Peyer's patch (tissue), 4 donors: ENCODE results near the gene SHB. TPM values are rescaled to one million over a fixed set of nuclear protein-coding genes. Genes with fewer than 3 reads are reported as not detected.

ENCODE experiments used
- DNase-seq, 3 donors: peaks; one replicate each; pipeline ENCODE4 v3.0.0-alpha.2; 2017 to 2019
- H3K27ac ChIP-seq, 4 donors: fragments of 200-600 bp; sonication (generic); one replicate each; pipeline ENCODE4 v1.5.1; 2016 to 2019
- H3K27me3 ChIP-seq, 2 donors: fragments of 200-600 bp; sonication (generic); one replicate each; pipeline ENCODE4 v1.5.1; 2019
- H3K36me3 ChIP-seq, 3 donors: fragments of 200-600 bp; sonication (generic); one replicate each; pipeline ENCODE4 v1.5.1; 2016 to 2019
- H3K4me1 ChIP-seq, 4 donors: fragments of 200-600 bp; sonication (generic); one replicate each; pipeline ENCODE4 v1.5.1; 2016 to 2019
- H3K4me3 ChIP-seq, 4 donors: fragments of 200-600 bp; sonication (generic); 1 replicate in 3 of 4; 2 replicates in 1 of 4; pipeline ENCODE4 v1.5.1; 2016 to 2019; ENCODE audit warnings: mild to moderate bottlenecking in 1 of 4
- H3K9me3 ChIP-seq, 4 donors: fragments of 200-600 bp; sonication (generic); one replicate each; pipeline ENCODE4 v1.5.1; 2016 to 2019; ENCODE audit warnings: mild to moderate bottlenecking in 1 of 4
- CTCF ChIP-seq, 6 experiments: fragments of 450-650 bp in 4 of 6; fragments of 200-600 bp in 2 of 6; sonication (generic) in 1 of 6; IDR thresholded peaks; one replicate each; pipeline ENCODE4 v1.5.1; 2017 to 2019; ENCODE audit warnings: antibody characterized with exemption in 6 of 6, mild to moderate bottlenecking in 3 of 6, moderate library complexity in 1 of 6
- POLR2A ChIP-seq, 2 donors: fragments of 450-650 bp; IDR thresholded peaks; one replicate each; pipeline ENCODE4 v1.5.1; 2017; ENCODE audit warnings: antibody characterized with exemption in 2 of 2, mild to moderate bottlenecking in 2 of 2, moderate library complexity in 2 of 2
- total RNA-seq, 4 donors: library from RNA; depleted of rRNA; stranded (reverse); fragments of >200 nt; gene quantifications; one replicate each; pipeline ENCODE4 v1.1.0, GENCODE V29; 2016

Gene SHB
- total RNA-seq, 4 donors from 2014 or later: 14.5 to 31.1 (median 25.6) TPM

DNA sequence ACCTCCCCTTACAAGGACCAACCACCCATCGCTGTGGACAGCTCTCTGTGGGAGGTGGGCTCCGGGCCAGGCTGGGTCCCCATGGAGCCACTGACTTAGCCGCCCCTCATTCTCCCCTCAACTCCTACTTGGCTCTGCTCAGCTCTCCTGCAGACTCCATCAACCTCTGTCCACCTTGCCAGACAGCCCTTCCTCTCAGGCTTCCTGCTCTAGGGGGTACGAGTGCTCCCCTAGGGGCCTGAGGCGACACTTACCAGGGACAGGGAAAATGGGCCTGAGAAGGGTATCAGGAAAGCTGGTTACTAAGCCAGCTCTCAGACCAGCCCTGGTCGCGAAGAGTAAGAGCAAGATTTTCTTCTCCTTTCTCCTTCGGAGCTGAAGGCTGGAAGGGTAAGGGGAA, 43.9 kb downstream of the SHB start:
- no peaks in the 10 kb centered on the region for H3K27me3 ChIP-seq
- DNase-seq: no peak
- peak overlapping the region in 3 of 4 donors; percentile 38 to 65 (median 42) for H3K27ac ChIP-seq
- H3K9me3 ChIP-seq: no peaks in the 10 kb centered on the region
- H3K36me3 ChIP-seq: no peaks in the 10 kb centered on the region
- no peak overlapping the region for H3K4me3 ChIP-seq
- H3K4me1 ChIP-seq: peaks cover 0 to 51% (median 1%) of the 10 kb centered on the region in 4 donors
- TF ChIP-seq CTCF (IDR thresholded peaks at IDR 0.05) (no peak), POLR2A (IDR thresholded peaks at IDR 0.05) (no peak)

- no peak for DNase-seq
Measured at GRCh38 chr9:38024036-38024681, 44.9 kb downstream of the SHB start.

DNA sequence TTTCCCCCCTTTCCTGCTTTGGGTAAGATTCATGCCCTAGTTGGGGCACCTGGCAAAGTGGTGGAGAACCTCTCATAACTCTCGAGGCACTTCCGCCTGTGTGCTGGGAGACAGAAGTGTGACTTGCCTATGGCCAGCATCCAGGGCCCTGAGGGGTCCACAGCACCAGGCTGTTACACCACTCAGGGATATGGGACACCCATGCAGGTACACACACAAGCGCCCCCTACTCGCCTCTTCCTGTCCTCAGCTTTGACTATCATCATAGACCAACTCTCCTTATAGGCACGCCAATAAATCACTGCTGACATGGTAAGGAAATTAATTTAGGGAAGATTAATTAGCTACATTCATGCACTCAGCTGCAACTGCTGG, 45.4 kb downstream of the SHB start:
- Histone ChIP-seq H3K27me3 (no peaks in the 10 kb centered on the region), H3K9me3 (no peaks in the 10 kb centered on the region), H3K27ac (peak overlapping the region in 2 of 4 donors; percentile 30 to 65), H3K4me1 (peaks cover 0 to 65% (median 1%) of the 10 kb centered on the region in 4 donors), H3K4me3 (no peak overlapping the region), H3K36me3 (no peaks in the 10 kb centered on the region)
- TF ChIP-seq POLR2A (IDR thresholded peaks at IDR 0.05) (no peak), CTCF (IDR thresholded peaks at IDR 0.05) (no peak)
- DNase-seq: no peak

More at GRCh38 chr9:38024036-38024681, 44.9 kb downstream of the SHB start:
- Histone ChIP-seq H3K4me3 (no peak overlapping the region), H3K9me3 (no peaks in the 10 kb centered on the region), H3K36me3 (no peaks in the 10 kb centered on the region), H3K4me1 (peaks cover 0 to 60% (median 1%) of the 10 kb centered on the region in 4 donors), H3K27me3 (no peaks in the 10 kb centered on the region), H3K27ac (peak overlapping the region in 2 of 4 donors; percentile 30 to 65)
- TF ChIP-seq POLR2A (IDR thresholded peaks at IDR 0.05) (no peak), CTCF (IDR thresholded peaks at IDR 0.05) (no peak)

- no peaks in the 10 kb centered on the region for H3K27me3 ChIP-seq
- peaks cover 0 to 65% (median 1%) of the 10 kb centered on the region in 4 donors for H3K4me1 ChIP-seq
- H3K9me3 ChIP-seq: no peaks in the 10 kb centered on the region
- no peak for DNase-seq
- H3K4me3 ChIP-seq: no peak overlapping the region
- H3K27ac ChIP-seq: peak overlapping the region in 1 of 4 donors; percentile 65
- no peak for TF ChIP-seq POLR2A (IDR thresholded peaks at IDR 0.05)
- TF ChIP-seq CTCF (IDR thresholded peaks at IDR 0.05): no peak
- no peaks in the 10 kb centered on the region for H3K36me3 ChIP-seq
Measured at GRCh38 chr9:38022995-38023394, 46.0 kb downstream of the SHB start.

DNA sequence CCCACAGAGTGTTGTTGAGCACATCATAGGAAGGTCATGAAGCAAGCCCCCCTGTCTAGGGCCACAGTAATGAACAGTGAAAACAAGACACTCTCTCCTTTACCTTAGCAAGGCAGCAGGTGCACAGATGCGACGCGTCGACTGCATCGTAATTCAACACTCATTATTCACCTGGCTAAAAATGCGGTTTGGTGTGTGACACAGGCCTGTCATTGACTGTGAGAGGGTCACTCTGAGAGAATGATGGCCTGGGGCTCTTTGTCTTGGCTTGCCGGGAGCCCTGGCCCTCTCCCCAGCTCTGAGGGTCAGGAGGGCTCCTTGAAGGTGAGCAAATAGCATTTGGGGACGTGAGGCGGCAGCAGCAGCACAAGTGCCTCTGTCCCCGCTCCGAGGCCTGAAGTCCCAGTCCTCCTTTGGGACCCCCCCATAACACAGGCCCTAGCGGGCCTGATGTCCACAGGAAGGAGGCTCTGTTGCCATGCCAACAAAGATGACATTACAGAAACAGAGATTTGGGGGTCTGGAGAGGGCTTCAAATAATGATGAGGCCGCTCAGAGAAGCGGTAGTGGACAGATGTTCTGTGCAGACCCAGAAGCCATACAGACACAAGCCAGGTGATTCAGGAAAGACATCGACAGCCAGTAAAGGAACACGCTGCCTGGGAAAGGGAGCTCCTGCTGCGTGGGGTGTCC, 46.7 kb downstream of the SHB start:
- Histone ChIP-seq H3K36me3 (no peaks in the 10 kb centered on the region), H3K9me3 (no peaks in the 10 kb centered on the region), H3K4me1 (peaks cover 0 to 58% (median 1%) of the 10 kb centered on the region in 4 donors), H3K27me3 (no peaks in the 10 kb centered on the region), H3K27ac (no peak overlapping the region), H3K4me3 (no peak overlapping the region)
- TF ChIP-seq CTCF (IDR thresholded peaks at IDR 0.05): no peak
- TF ChIP-seq POLR2A (IDR thresholded peaks at IDR 0.05): no peak
- no peak for DNase-seq
